CD4-positive, alpha-beta T cell (primary cell): Measurements from ENCODE around the gene GIPR. TPM values are rescaled to one million over a fixed set of nuclear protein-coding genes. Genes with fewer than 3 reads are reported as not detected.

Source experiments
- ATAC-seq: fragments of 200-7000 bp; cut with Tn5 transposase; one replicate; pipeline ENCODE4 v1.10.0; 2022; ENCODE audit warnings: mild to moderate bottlenecking; ENCODE audit not compliant: poor library complexity
- CTCF ChIA-PET: fragments of 350-600 bp; sonication (Branson Sonifier 250); formaldehyde crosslinking; loops from one replicate; lab custom pipeline; 2021; ENCODE audit warnings: antibody characterized with exemption, inconsistent platforms; lab: Charles Lee
- POLR2A ChIA-PET: fragments of 350-600 bp; sonication (Branson Sonifier 250); formaldehyde crosslinking; loops from one replicate; lab custom pipeline; 2021; ENCODE audit warnings: antibody characterized with exemption, inconsistent platforms; lab: Charles Lee
- DNase-seq, 14 experiments: peaks; one replicate each; pipeline ENCODE4 v3.0.0-alpha.2; 2013 to 2020; ENCODE audit warnings: mixed read lengths in 2 of 14
- H3K27ac ChIP-seq, 2 donors: one replicate each; pipeline versions ENCODE4 v1.5.1 to v1.7.0; 2013; ENCODE audit warnings: low read length in 2 of 2, low read depth in 1 of 2, mild to moderate bottlenecking in 1 of 2
- H3K27me3 ChIP-seq, 2 experiments: 1 replicate in 1 of 2; 2 replicates in 1 of 2; pipeline versions ENCODE4 v1.6.1 to v1.7.0; 2013; ENCODE audit warnings: low read length in 2 of 2, control low read depth in 1 of 2, mild to moderate bottlenecking in 1 of 2, moderate library complexity in 1 of 2; ENCODE audit not compliant: insufficient read depth in 2 of 2, control insufficient read depth in 1 of 2
- H3K36me3 ChIP-seq: one replicate; pipeline ENCODE4 v1.6.1; 2013; ENCODE audit warnings: low read length, control low read depth; ENCODE audit not compliant: insufficient read depth
- H3K4me1 ChIP-seq: one replicate; pipeline ENCODE4 v1.6.1; 2013; ENCODE audit warnings: low read length, control low read depth; ENCODE audit not compliant: insufficient read depth
- H3K4me3 ChIP-seq: one replicate; pipeline ENCODE4 v1.5.1; 2013; ENCODE audit warnings: mild to moderate bottlenecking, low read length, moderate library complexity
- H3K9me3 ChIP-seq, 2 experiments: 1 replicate in 1 of 2; 2 replicates in 1 of 2; pipeline versions ENCODE4 v1.6.1 to v1.7.0; 2013; ENCODE audit warnings: low read length in 2 of 2, mild to moderate bottlenecking in 2 of 2, control low read depth in 1 of 2, moderate library complexity in 1 of 2; ENCODE audit not compliant: control insufficient read depth in 1 of 2, insufficient read depth in 1 of 2
- H3K27ac Mint-ChIP-seq: one replicate; pipeline ENCODE4 v1.8.0; 2020; ENCODE audit warnings: mixed read lengths
- H3K27me3 Mint-ChIP-seq: one replicate; pipeline ENCODE4 v1.8.0; 2021; ENCODE audit warnings: mixed read lengths
- H3K36me3 Mint-ChIP-seq: one replicate; pipeline ENCODE4 v1.8.0; 2021; ENCODE audit warnings: low read depth, mixed read lengths
- H3K4me1 Mint-ChIP-seq: one replicate; pipeline ENCODE4 v1.8.0; 2021; ENCODE audit warnings: low read depth, mixed read lengths
- H3K4me3 Mint-ChIP-seq: one replicate; pipeline ENCODE4 v1.8.0; 2020; ENCODE audit warnings: mild to moderate bottlenecking, mixed read lengths
- H3K9me3 Mint-ChIP-seq: one replicate; pipeline ENCODE4 v1.8.0; 2020; ENCODE audit warnings: mixed read lengths
- intact Hi-C, 2 experiments: fragments of 100-400 bp; cut with DNase I in 1 of 2; cut with micrococcal nuclease in 1 of 2; formaldehyde crosslinking; loops; one replicate each; pipeline versions ENCODE4 v1.15.1 to v1.9.0; 2023 to 2025; cut with DNase I, micrococcal nuclease
- total RNA-seq, 174 experiments: library from RNA in 2 of 174; stranded (reverse) in 2 of 174; gene quantifications; one replicate each; pipeline ENCODE4 v1.2.3 and lab custom pipeline; 2021 to 2026
- TF ChIP-seq, protein P1 (sequence below): fragments of 200-600 bp; IDR thresholded peaks from one replicate; pipeline ENCODE4 v1.8.0; 2022; ENCODE audit warnings: antibody characterized with exemption, mild to moderate bottlenecking

The GIPR gene
- total RNA-seq, 2 experiments from 2014 or later: 2.4 to 3.0 TPM

DNA sequence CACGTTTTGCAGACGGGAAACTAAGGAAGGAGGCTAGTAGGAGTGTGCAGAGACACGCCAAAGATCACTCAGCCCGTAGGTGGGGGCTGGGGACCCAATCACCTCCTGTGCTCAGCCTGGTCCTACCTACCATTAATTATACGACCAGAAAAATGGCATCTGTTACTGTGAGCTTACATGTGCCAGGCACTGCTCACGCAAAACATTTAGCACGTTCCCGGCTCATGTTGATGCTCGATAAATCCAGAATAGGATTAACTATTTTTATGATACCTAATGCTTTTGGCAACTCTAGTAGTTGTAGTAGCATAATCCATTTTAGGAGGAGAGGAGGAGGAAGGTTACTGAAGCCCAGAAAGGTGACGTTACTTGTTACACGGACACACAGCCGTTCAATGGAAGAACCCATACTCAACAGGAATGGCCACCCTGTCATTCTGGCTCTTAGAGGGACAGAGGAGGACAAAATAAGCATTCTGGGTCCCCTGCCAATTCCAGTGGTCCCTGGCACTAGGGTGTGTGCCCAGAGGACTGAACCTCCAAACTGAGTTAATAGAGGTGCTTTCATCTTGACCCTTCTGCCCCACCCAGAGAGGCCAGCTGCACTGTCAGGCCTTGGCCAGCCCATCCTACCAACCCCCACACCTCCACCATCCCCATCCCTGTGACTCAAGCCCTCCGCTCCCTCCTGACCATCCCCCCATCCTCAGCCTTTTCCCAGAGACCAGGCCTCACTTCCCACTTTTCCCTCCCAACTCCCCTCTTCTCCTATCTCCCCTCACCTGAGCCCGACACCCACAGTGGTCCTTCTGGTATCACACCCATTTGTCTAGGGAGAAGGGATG, 23.9 kb upstream of the GIPR start:
- Mint-ChIP-seq H3K27ac (no peak overlapping the region), H3K4me3 (peak overlapping the region; percentile 12), H3K36me3 (no peaks in the 10 kb centered on the region), H3K9me3 (no peaks in the 10 kb centered on the region), H3K27me3 (no peaks in the 10 kb centered on the region), H3K4me1 (peaks cover 52% of the 10 kb centered on the region)
- ChIA-PET POLR2A (interaction anchor here (1.1 kb wide), 1 partner anchor 148 kb away, joined by 3 read pairs; the partner anchor contains the start of gene RTN2), CTCF (interaction anchor here (1.4 to 3.9 kb wide), 4 partner anchors 25 to 204 kb away, joined by 6 to 35 read pairs (median 14); partner anchors contain the start of gene GIPR)
- Histone ChIP-seq H3K4me3 (no peak overlapping the region), H3K27ac (no peak overlapping the region), H3K9me3 (no peaks in the 10 kb centered on the region), H3K36me3 (no peaks in the 10 kb centered on the region), H3K27me3 (no peaks in the 10 kb centered on the region), H3K4me1 (peaks cover 65% of the 10 kb centered on the region)
- TF ChIP-seq, protein P1, sequence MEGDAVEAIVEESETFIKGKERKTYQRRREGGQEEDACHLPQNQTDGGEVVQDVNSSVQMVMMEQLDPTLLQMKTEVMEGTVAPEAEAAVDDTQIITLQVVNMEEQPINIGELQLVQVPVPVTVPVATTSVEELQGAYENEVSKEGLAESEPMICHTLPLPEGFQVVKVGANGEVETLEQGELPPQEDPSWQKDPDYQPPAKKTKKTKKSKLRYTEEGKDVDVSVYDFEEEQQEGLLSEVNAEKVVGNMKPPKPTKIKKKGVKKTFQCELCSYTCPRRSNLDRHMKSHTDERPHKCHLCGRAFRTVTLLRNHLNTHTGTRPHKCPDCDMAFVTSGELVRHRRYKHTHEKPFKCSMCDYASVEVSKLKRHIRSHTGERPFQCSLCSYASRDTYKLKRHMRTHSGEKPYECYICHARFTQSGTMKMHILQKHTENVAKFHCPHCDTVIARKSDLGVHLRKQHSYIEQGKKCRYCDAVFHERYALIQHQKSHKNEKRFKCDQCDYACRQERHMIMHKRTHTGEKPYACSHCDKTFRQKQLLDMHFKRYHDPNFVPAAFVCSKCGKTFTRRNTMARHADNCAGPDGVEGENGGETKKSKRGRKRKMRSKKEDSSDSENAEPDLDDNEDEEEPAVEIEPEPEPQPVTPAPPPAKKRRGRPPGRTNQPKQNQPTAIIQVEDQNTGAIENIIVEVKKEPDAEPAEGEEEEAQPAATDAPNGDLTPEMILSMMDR: no peak
- intact Hi-C loops: loop anchor here (1.0 to 5.0 kb wide), 7 partner anchors 37 to 217 kb away; partner anchors contain the start of genes QPCTL (in 1 of the 2), SNRPD2 (in 1 of the 2) and VASP (in 1 of the 2)
- no peak for ATAC-seq
- peak in 1 of 14 experiments; percentile 40 for DNase-seq

DNA sequence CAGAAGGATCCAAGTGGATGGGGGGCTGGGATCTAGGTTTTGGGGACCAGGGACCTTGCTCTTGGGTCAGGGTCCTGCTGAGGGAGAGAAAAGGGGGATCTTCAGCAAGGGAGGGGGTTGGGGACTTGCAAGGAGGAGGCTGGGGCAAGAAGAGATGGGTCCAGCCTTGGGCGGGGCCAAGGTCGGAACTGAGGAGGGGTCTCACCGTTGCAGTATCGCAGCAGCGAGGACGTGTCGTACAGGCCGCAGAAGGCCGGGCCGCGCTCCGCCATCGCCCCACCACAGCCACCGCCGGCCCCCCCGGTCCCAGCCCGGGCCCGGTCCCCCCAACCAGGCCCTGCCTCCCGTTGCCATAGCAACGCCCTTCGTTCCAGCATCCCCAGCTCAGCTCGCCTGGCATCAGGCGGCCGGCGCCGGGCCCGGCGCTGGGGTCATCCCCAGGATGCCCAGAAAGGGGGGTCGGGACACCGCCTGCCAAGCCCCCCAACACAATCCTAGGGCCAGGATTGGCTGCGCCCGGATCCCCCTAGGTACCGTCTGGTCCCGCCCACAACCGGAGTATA, 22.9 kb upstream of the GIPR start:
- Mint-ChIP-seq H3K9me3 (no peaks in the 10 kb centered on the region), H3K27me3 (no peaks in the 10 kb centered on the region), H3K27ac (peak overlapping the region; percentile 79), H3K36me3 (no peaks in the 10 kb centered on the region), H3K4me3 (peak overlapping the region; percentile 86), H3K4me1 (peaks cover 47% of the 10 kb centered on the region)
- intact Hi-C loops: no loop called here
- DNase-seq (no peak), ATAC-seq (no peak)
- no peaks in the 10 kb centered on the region for H3K36me3 ChIP-seq
- no peaks in the 10 kb centered on the region for H3K9me3 ChIP-seq
- H3K4me3 ChIP-seq: peak overlapping the region; percentile 51
- TF ChIP-seq, protein P1: no peak
- H3K27me3 ChIP-seq: no peaks in the 10 kb centered on the region
- ChIA-PET POLR2A (interaction anchor here (0.7 to 1.3 kb wide), 10 partner anchors 23 to 258 kb away, joined by 3 to 4 read pairs (median 4); partner anchors contain the start of genes DMWD, GIPR, GPR4 and MYPOP), CTCF (interaction anchor here (0.8 to 1.9 kb wide), 4 partner anchors 37 to 206 kb away, joined by 3 to 8 read pairs (median 4); partner anchors contain the start of gene QPCTL)
- no peak overlapping the region for H3K27ac ChIP-seq
- H3K4me1 ChIP-seq: peaks cover 56% of the 10 kb centered on the region

DNA sequence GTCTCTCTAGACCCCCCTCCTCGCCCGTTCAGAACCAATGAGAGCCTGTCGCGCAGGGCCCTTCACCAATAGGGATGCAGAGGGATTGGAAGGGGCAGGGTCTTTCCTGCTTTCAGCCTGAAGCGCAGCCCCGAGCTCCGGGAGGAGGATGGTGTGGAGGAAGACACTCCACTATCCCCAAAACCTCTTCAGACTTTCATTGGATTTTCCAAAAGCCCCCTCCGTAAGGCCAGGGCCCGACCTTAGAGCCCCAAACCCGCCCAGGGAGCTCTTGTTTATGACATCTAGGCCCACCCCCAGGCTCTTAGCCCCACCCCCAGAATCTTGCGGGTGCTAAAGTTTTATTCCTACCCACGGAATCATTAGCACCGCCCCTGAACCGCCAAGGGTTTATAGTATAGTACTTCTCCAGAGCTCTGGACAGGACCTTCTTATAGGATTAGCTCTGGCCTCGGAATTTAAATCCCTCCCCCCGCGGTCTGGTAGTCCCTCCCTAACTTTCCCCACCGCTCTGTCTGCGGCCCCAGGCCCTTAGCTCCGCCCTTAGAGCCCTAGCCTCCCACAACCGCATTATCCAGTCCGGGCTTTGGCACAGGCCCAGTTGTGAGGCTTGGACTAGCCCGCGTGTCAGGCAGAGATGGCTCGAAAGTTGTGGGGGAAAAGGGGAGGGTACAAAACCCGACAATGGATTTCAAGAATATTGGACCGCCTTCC, 22.2 kb upstream of the GIPR start:
- no peaks in the 10 kb centered on the region for H3K27me3 ChIP-seq
- TF ChIP-seq, protein P1: no peak
- ATAC-seq (peak; percentile 65), DNase-seq (peak; percentile 51 to 90 (median 64))
- POLR2A ChIA-PET: interaction anchor here (0.7 to 1.3 kb wide), 10 partner anchors 23 to 257 kb away, joined by 3 to 4 read pairs (median 4); partner anchors contain the start of genes DMWD, GIPR, GPR4 and MYPOP
- H3K4me1 ChIP-seq: peaks cover 51% of the 10 kb centered on the region
- no peaks in the 10 kb centered on the region for H3K9me3 ChIP-seq
- CTCF ChIA-PET: interaction anchor here (0.8 to 1.9 kb wide), 4 partner anchors 36 to 206 kb away, joined by 3 to 8 read pairs (median 4); partner anchors contain the start of gene QPCTL
- Mint-ChIP-seq H3K27me3 (no peaks in the 10 kb centered on the region), H3K36me3 (no peaks in the 10 kb centered on the region), H3K27ac (peak overlapping the region; percentile 79), H3K4me3 (peak overlapping the region; percentile 86), H3K9me3 (no peaks in the 10 kb centered on the region), H3K4me1 (peaks cover 44% of the 10 kb centered on the region)
- no peaks in the 10 kb centered on the region for H3K36me3 ChIP-seq
- intact Hi-C loops: no loop called here
- peak overlapping the region; percentile 51 for H3K4me3 ChIP-seq
- H3K27ac ChIP-seq: no peak overlapping the region
